WTC11 (cell line): ENCODE results near the gene IL36B. TPM values are rescaled to one million over a fixed set of nuclear protein-coding genes. Genes with fewer than 3 reads are reported as not detected.

Experiments used
- ATAC-seq: fragments of 200-7000 bp; cut with Tn5 transposase; 2 replicates; pipeline ENCODE4 v1.10.0; 2021; ENCODE audit warnings: mild to moderate bottlenecking, moderate library complexity
- CTCF ChIA-PET: fragments of 300-600 bp; sonication (Branson Sonifier 250); formaldehyde crosslinking; loops from one replicate; lab custom pipeline; 2021; ENCODE audit warnings: antibody characterized with exemption; lab: Charles Lee
- POLR2A ChIA-PET: fragments of 350-600 bp; sonication (Branson Sonifier 250); formaldehyde crosslinking; loops from one replicate; lab custom pipeline; 2021; ENCODE audit warnings: antibody characterized with exemption; lab: Charles Lee
- DNase-seq: peaks from one replicate; pipeline ENCODE4 v3.0.0; 2021; ENCODE audit warnings: low spot score
- H3K27ac Mint-ChIP-seq: 2 replicates; pipeline ENCODE4 v1.8.0; 2021; ENCODE audit warnings: mixed read lengths
- H3K27me3 Mint-ChIP-seq: 2 replicates; pipeline ENCODE4 v1.8.0; 2021; ENCODE audit warnings: low read depth, mild to moderate bottlenecking, moderate library complexity, mixed read lengths
- H3K36me3 Mint-ChIP-seq: 2 replicates; pipeline ENCODE4 v1.8.0; 2021; ENCODE audit warnings: mixed read lengths
- H3K4me1 Mint-ChIP-seq: 2 replicates; pipeline ENCODE4 v1.8.0; 2022; ENCODE audit warnings: mixed read lengths
- H3K4me3 Mint-ChIP-seq: 2 replicates; pipeline ENCODE4 v1.8.0; 2021; ENCODE audit warnings: mild to moderate bottlenecking, moderate library complexity, mixed read lengths
- H3K9me3 Mint-ChIP-seq: 2 replicates; pipeline ENCODE4 v1.8.0; 2021; ENCODE audit warnings: mixed read lengths
- ESRRA ChIP-seq: sonication (generic); formaldehyde crosslinking; IDR thresholded peaks from 2 replicates; pipeline ENCODE4 v1.8.1; 2022; ENCODE audit warnings: mild to moderate bottlenecking, missing genetic modification reagents, borderline replicate concordance
- ETV6 ChIP-seq: sonication (generic); formaldehyde crosslinking; IDR thresholded peaks from 2 replicates; pipeline ENCODE4 v1.8.1; 2022; ENCODE audit warnings: mild to moderate bottlenecking, missing genetic modification reagents
- MYBL2 ChIP-seq: sonication (generic); formaldehyde crosslinking; IDR thresholded peaks from 2 replicates; pipeline ENCODE4 v1.8.1; 2023; ENCODE audit warnings: mild to moderate bottlenecking, moderate library complexity, missing genetic modification reagents
- NFATC4 ChIP-seq: fragments of 250-450 bp; sonication (Bioruptor Pico); IDR thresholded peaks from 2 replicates; pipeline ENCODE4 v1.9.0; 2021; ENCODE audit warnings: mild to moderate bottlenecking
- TCF7 ChIP-seq: sonication (generic); formaldehyde crosslinking; IDR thresholded peaks from 2 replicates; pipeline ENCODE4 v1.8.0; 2022; ENCODE audit warnings: mild to moderate bottlenecking, low read depth, missing genetic modification reagents, moderate library complexity
- ZBTB21 ChIP-seq: sonication (generic); formaldehyde crosslinking; IDR thresholded peaks from 2 replicates; pipeline ENCODE4 v1.8.1; 2023; ENCODE audit warnings: mild to moderate bottlenecking, missing genetic modification reagents, borderline replicate concordance
- ZNF138 ChIP-seq: sonication (generic); formaldehyde crosslinking; conservative IDR thresholded peaks from 2 replicates; pipeline ENCODE4 v1.8.1; 2022; ENCODE audit warnings: mild to moderate bottlenecking, moderate library complexity, missing genetic modification reagents
- ZNF232 ChIP-seq: sonication (generic); formaldehyde crosslinking; IDR thresholded peaks from 2 replicates; pipeline ENCODE4 v1.8.0; 2022; ENCODE audit warnings: mild to moderate bottlenecking, missing genetic modification reagents
- total RNA-seq: library from RNA; stranded (reverse); gene quantifications from 3 replicates; pipeline ENCODE4 v1.2.3, GENCODE V29; 2021
- TF ChIP-seq, protein P1 (sequence below): sonication (generic); formaldehyde crosslinking; IDR thresholded peaks from 2 replicates; pipeline ENCODE4 v1.8.0; 2022; ENCODE audit warnings: mild to moderate bottlenecking, missing genetic modification reagents
- TF ChIP-seq, protein P2 (sequence below): sonication (generic); formaldehyde crosslinking; IDR thresholded peaks from 2 replicates; pipeline ENCODE4 v1.8.1; 2022; ENCODE audit warnings: missing genetic modification reagents, borderline replicate concordance
- TF ChIP-seq, protein P3 (sequence below): sonication (generic); formaldehyde crosslinking; IDR thresholded peaks from 2 replicates; pipeline ENCODE4 v1.8.0; 2023; ENCODE audit warnings: missing genetic modification reagents, mild to moderate bottlenecking, borderline replicate concordance
- TF ChIP-seq, protein P4 (sequence below): sonication (generic); formaldehyde crosslinking; IDR thresholded peaks from 2 replicates; pipeline ENCODE4 v1.8.0; 2022; ENCODE audit warnings: missing genetic modification reagents
- TF ChIP-seq, protein P5 (sequence below): sonication (generic); formaldehyde crosslinking; IDR thresholded peaks from 2 replicates; pipeline ENCODE4 v1.8.1; 2023; ENCODE audit warnings: mild to moderate bottlenecking, missing genetic modification reagents, moderate library complexity
- TF ChIP-seq, protein P6 (sequence below): fragments of 250-450 bp; sonication (Bioruptor Pico); IDR thresholded peaks from 2 replicates; pipeline ENCODE4 v2.1.2; 2022; ENCODE audit warnings: mild to moderate bottlenecking, moderate library complexity
- TF ChIP-seq, protein P7 (sequence below): fragments of 200-600 bp; IDR thresholded peaks from 2 replicates; pipeline ENCODE4 v1.8.0; 2022; ENCODE audit warnings: antibody characterized with exemption

The IL36B gene
- total RNA-seq, 1 experiment from 2014 or later, result not detected

DNA sequence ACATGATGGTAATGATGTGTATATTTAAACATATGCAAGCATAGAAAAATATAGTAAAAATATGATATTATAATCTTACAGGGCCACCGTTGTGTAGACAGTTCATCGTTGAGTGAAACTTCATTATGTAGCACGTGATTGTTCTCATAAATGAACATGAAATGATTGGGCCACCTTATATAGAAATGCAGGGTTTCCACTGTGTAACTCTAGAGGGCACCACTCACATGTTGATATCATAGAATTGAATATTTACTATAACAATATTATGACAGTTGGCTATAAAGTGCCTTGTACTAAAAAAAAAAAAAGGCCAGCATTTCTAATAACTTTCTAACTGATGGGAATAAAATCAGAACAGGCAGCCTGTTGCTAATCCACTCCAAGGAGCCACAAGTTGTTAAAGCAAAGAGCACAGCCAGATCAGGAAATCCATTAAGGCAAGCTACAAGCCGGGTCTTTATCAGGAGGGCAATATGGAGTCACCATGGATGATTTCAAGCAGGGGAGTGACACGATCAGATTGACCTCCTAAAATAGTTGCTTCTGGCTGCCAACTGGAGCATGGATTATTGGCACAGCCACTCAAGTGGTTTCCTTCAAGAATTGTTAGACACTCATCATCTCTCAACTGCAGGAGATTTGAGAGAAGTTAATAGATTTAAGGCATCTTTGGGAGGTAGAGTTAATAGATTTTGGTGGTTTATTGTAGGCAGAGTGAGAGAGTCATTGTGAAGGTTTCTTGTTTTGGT is 31.8 kb upstream of the IL36B start:
- H3K4me1 Mint-ChIP-seq, result peaks cover 6% of the 10 kb centered on the region
- no peak overlapping the region for H3K4me3 Mint-ChIP-seq
- H3K27ac Mint-ChIP-seq, result no peak overlapping the region
- DNase-seq, result no peak
- H3K36me3 Mint-ChIP-seq, result no peaks in the 10 kb centered on the region
- CTCF ChIA-PET, result interaction anchor here (0.6 to 2.5 kb wide), 5 partner anchors 15 to 365 kb away, joined by 3 to 11 read pairs (median 3); no protein-coding TSS in a partner anchor
- TF ChIP-seq, protein P1, sequence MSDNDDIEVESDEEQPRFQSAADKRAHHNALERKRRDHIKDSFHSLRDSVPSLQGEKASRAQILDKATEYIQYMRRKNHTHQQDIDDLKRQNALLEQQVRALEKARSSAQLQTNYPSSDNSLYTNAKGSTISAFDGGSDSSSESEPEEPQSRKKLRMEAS (CRISPR knock-in tag), result no peak
- TF ChIP-seq NFATC4 (CRISPR knock-in tag), result no peak
- TF ChIP-seq, all 79 proteins: peak for 0
- Mint-ChIP-seq H3K27me3 (peaks cover 17% of the 10 kb centered on the region), H3K9me3 (no peaks in the 10 kb centered on the region)
- ATAC-seq, result no peak
- POLR2A ChIA-PET, result no interaction called here

DNA sequence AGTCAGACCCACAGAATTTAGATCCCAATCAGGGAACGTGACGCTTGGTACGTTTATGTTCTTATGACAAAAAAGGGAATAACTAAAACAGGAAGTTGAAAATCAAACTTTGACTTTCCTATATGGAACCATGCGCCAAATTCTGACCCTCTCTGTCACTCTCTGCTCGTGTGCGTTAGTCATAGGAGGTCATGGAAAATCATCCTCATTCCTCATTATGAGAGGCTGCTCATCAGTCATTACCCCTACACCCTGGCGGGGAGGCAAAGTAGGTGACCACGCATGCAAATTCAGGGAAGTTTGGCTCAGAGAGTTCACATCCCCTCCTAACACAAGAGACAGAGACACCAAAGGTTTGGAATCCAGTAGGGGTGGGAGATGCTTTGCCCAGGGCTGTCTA is 30.6 kb upstream of the IL36B start:
- POLR2A ChIA-PET, result interaction anchor here (0.6 kb wide), 1 partner anchor 17 kb away, joined by 3 read pairs; no protein-coding TSS in a partner anchor
- H3K27ac Mint-ChIP-seq, result no peak overlapping the region
- CTCF ChIA-PET, result interaction anchor here (1.1 to 2.5 kb wide), 2 partner anchors 116 to 121 kb away, joined by 3 to 11 read pairs; no protein-coding TSS in a partner anchor
- H3K4me1 Mint-ChIP-seq, result peaks cover 8% of the 10 kb centered on the region
- H3K27me3 Mint-ChIP-seq, result peaks cover 17% of the 10 kb centered on the region
- DNase-seq (no peak), ATAC-seq (no peak)
- H3K36me3 Mint-ChIP-seq, result no peaks in the 10 kb centered on the region
- H3K9me3 Mint-ChIP-seq, result no peaks in the 10 kb centered on the region
- no peak overlapping the region for H3K4me3 Mint-ChIP-seq
- TF ChIP-seq TCF7 (CRISPR knock-in tag), result no peak
- TF ChIP-seq ZNF232 (CRISPR knock-in tag), result no peak
- TF ChIP-seq, protein P2, sequence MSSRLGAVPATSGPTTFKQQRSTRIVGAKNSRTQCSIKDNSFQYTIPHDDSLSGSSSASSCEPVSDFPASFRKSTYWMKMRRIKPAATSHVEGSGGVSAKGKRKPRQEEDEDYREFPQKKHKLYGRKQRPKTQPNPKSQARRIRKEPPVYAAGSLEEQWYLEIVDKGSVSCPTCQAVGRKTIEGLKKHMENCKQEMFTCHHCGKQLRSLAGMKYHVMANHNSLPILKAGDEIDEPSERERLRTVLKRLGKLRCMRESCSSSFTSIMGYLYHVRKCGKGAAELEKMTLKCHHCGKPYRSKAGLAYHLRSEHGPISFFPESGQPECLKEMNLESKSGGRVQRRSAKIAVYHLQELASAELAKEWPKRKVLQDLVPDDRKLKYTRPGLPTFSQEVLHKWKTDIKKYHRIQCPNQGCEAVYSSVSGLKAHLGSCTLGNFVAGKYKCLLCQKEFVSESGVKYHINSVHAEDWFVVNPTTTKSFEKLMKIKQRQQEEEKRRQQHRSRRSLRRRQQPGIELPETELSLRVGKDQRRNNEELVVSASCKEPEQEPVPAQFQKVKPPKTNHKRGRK, result no peak
- TF ChIP-seq ESRRA, result no peak
- TF ChIP-seq, protein P3, sequence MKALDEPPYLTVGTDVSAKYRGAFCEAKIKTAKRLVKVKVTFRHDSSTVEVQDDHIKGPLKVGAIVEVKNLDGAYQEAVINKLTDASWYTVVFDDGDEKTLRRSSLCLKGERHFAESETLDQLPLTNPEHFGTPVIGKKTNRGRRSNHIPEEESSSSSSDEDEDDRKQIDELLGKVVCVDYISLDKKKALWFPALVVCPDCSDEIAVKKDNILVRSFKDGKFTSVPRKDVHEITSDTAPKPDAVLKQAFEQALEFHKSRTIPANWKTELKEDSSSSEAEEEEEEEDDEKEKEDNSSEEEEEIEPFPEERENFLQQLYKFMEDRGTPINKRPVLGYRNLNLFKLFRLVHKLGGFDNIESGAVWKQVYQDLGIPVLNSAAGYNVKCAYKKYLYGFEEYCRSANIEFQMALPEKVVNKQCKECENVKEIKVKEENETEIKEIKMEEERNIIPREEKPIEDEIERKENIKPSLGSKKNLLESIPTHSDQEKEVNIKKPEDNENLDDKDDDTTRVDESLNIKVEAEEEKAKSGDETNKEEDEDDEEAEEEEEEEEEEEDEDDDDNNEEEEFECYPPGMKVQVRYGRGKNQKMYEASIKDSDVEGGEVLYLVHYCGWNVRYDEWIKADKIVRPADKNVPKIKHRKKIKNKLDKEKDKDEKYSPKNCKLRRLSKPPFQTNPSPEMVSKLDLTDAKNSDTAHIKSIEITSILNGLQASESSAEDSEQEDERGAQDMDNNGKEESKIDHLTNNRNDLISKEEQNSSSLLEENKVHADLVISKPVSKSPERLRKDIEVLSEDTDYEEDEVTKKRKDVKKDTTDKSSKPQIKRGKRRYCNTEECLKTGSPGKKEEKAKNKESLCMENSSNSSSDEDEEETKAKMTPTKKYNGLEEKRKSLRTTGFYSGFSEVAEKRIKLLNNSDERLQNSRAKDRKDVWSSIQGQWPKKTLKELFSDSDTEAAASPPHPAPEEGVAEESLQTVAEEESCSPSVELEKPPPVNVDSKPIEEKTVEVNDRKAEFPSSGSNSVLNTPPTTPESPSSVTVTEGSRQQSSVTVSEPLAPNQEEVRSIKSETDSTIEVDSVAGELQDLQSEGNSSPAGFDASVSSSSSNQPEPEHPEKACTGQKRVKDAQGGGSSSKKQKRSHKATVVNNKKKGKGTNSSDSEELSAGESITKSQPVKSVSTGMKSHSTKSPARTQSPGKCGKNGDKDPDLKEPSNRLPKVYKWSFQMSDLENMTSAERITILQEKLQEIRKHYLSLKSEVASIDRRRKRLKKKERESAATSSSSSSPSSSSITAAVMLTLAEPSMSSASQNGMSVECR (CRISPR knock-in tag), result no peak
- TF ChIP-seq MYBL2 (CRISPR knock-in tag), result no peak
- TF ChIP-seq ETV6 (CRISPR knock-in tag), result no peak
- no peak for TF ChIP-seq ZNF138 (CRISPR knock-in tag)
- no peak for TF ChIP-seq NFATC4 (CRISPR knock-in tag)

DNA sequence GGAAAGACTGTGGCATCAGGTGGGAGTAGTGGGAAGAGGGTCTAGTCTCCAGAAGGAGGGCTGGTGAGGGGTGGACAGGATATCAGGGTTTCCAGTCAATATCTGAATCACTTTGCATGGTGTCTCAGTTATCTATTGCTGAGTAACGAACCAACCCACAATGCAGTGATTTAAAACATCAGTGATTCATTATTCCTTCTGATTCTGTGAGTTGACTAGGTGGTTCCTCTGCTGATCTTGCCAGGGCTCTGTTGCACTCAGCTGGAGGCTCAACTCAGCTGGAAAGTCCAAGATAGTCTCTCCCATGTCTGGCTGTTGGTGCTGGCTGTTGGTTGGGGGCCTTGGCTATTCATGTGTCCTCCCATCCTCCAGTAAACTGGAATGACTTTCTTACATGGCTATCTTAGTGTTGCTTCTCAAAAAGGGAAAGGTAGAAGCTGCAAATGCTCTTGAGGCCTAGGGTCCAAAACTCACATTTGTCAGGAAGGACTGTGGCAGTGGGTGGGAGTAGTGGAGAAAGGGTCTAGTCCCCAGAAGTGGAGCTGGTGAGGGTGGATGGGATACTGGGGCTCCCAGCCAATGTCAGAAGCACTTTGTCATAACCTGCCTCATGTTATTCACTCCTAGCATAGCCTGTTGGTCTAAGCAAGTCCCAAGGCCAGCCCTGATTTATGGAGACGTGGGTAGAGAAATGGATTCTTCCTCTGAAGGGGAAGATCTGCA is 29.0 kb upstream of the IL36B start:
- POLR2A ChIA-PET, result no interaction called here
- Mint-ChIP-seq H3K27ac (no peak overlapping the region), H3K36me3 (no peaks in the 10 kb centered on the region), H3K4me1 (peaks cover 8% of the 10 kb centered on the region), H3K4me3 (no peak overlapping the region), H3K9me3 (no peaks in the 10 kb centered on the region), H3K27me3 (peaks cover 21% of the 10 kb centered on the region)
- DNase-seq (no peak), ATAC-seq (no peak)
- CTCF ChIA-PET, result interaction anchor here (1.2 to 2.4 kb wide), 2 partner anchors 111 to 117 kb away, joined by 5 to 30 read pairs; no protein-coding TSS in a partner anchor
- TF ChIP-seq ZBTB21, result no peak
- TF ChIP-seq, protein P4, sequence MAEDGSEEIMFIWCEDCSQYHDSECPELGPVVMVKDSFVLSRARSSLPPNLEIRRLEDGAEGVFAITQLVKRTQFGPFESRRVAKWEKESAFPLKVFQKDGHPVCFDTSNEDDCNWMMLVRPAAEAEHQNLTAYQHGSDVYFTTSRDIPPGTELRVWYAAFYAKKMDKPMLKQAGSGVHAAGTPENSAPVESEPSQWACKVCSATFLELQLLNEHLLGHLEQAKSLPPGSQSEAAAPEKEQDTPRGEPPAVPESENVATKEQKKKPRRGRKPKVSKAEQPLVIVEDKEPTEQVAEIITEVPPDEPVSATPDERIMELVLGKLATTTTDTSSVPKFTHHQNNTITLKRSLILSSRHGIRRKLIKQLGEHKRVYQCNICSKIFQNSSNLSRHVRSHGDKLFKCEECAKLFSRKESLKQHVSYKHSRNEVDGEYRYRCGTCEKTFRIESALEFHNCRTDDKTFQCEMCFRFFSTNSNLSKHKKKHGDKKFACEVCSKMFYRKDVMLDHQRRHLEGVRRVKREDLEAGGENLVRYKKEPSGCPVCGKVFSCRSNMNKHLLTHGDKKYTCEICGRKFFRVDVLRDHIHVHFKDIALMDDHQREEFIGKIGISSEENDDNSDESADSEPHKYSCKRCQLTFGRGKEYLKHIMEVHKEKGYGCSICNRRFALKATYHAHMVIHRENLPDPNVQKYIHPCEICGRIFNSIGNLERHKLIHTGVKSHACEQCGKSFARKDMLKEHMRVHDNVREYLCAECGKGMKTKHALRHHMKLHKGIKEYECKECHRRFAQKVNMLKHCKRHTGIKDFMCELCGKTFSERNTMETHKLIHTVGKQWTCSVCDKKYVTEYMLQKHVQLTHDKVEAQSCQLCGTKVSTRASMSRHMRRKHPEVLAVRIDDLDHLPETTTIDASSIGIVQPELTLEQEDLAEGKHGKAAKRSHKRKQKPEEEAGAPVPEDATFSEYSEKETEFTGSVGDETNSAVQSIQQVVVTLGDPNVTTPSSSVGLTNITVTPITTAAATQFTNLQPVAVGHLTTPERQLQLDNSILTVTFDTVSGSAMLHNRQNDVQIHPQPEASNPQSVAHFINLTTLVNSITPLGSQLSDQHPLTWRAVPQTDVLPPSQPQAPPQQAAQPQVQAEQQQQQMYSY (CRISPR knock-in tag), result no peak
- TF ChIP-seq, protein P5, sequence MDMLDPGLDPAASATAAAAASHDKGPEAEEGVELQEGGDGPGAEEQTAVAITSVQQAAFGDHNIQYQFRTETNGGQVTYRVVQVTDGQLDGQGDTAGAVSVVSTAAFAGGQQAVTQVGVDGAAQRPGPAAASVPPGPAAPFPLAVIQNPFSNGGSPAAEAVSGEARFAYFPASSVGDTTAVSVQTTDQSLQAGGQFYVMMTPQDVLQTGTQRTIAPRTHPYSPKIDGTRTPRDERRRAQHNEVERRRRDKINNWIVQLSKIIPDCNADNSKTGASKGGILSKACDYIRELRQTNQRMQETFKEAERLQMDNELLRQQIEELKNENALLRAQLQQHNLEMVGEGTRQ (CRISPR knock-in tag), result no peak
- TF ChIP-seq, protein P6, sequence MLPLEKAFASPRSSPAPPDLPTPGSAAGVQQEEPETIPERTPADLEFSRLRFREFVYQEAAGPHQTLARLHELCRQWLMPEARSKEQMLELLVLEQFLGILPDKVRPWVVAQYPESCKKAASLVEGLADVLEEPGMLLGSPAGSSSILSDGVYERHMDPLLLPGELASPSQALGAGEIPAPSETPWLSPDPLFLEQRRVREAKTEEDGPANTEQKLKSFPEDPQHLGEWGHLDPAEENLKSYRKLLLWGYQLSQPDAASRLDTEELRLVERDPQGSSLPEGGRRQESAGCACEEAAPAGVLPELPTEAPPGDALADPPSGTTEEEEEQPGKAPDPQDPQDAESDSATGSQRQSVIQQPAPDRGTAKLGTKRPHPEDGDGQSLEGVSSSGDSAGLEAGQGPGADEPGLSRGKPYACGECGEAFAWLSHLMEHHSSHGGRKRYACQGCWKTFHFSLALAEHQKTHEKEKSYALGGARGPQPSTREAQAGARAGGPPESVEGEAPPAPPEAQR (CRISPR knock-in tag), result no peak
- TF ChIP-seq, protein P7, sequence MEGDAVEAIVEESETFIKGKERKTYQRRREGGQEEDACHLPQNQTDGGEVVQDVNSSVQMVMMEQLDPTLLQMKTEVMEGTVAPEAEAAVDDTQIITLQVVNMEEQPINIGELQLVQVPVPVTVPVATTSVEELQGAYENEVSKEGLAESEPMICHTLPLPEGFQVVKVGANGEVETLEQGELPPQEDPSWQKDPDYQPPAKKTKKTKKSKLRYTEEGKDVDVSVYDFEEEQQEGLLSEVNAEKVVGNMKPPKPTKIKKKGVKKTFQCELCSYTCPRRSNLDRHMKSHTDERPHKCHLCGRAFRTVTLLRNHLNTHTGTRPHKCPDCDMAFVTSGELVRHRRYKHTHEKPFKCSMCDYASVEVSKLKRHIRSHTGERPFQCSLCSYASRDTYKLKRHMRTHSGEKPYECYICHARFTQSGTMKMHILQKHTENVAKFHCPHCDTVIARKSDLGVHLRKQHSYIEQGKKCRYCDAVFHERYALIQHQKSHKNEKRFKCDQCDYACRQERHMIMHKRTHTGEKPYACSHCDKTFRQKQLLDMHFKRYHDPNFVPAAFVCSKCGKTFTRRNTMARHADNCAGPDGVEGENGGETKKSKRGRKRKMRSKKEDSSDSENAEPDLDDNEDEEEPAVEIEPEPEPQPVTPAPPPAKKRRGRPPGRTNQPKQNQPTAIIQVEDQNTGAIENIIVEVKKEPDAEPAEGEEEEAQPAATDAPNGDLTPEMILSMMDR, result no peak
